RWPE2 (cell line): ENCODE data around the gene TTLL5.

Source experiments
- ATAC-seq: fragments of 200-7000 bp; cut with Tn5 transposase; 3 replicates; pipeline ENCODE4 v1.9.1; 2021; ENCODE audit warnings: low read depth
- DNase-seq: peaks from one replicate; pipeline ENCODE4 v3.0.0-alpha.2; 2020; ENCODE audit warnings: low spot score
- H3K27ac ChIP-seq: fragments of 450-650 bp; 2 replicates; pipeline ENCODE4 v1.5.1; 2017; ENCODE audit warnings: mild to moderate bottlenecking; ENCODE audit not compliant: poor library complexity, severe bottlenecking
- H3K27me3 ChIP-seq: fragments of 250-450 bp; sonication (Bioruptor Pico); 2 replicates; pipeline ENCODE4 v1.5.1; 2021; ENCODE audit warnings: mild to moderate bottlenecking, moderate library complexity; ENCODE audit not compliant: insufficient read depth, poor library complexity, severe bottlenecking
- H3K36me3 ChIP-seq: fragments of 250-450 bp; sonication (Bioruptor Pico); 2 replicates; pipeline ENCODE4 v1.5.1; 2020; ENCODE audit warnings: low read depth, mild to moderate bottlenecking, moderate library complexity
- H3K4me1 ChIP-seq: fragments of 250-450 bp; sonication (Bioruptor Pico); 2 replicates; pipeline ENCODE4 v1.5.1; 2021; ENCODE audit warnings: mild to moderate bottlenecking, moderate library complexity; ENCODE audit not compliant: insufficient read depth, poor library complexity, severe bottlenecking
- H3K4me3 ChIP-seq: fragments of 250-450 bp; sonication (Bioruptor Pico); 2 replicates; pipeline ENCODE4 v1.5.1; 2021; ENCODE audit warnings: mild to moderate bottlenecking, moderate library complexity; ENCODE audit not compliant: severe bottlenecking
- H3K9me3 ChIP-seq: fragments of 250-450 bp; sonication (Bioruptor Pico); 2 replicates; pipeline ENCODE4 v1.5.1; 2021; ENCODE audit warnings: mild to moderate bottlenecking, moderate library complexity; ENCODE audit not compliant: severe bottlenecking
- TF ChIP-seq, protein P1 (sequence below): fragments of 450-650 bp; IDR thresholded peaks from one replicate; pipeline ENCODE4 v1.5.1; 2017; ENCODE audit warnings: mild to moderate bottlenecking, moderate library complexity; ENCODE audit not compliant: poor library complexity, severe bottlenecking

Gene TTLL5

DNA sequence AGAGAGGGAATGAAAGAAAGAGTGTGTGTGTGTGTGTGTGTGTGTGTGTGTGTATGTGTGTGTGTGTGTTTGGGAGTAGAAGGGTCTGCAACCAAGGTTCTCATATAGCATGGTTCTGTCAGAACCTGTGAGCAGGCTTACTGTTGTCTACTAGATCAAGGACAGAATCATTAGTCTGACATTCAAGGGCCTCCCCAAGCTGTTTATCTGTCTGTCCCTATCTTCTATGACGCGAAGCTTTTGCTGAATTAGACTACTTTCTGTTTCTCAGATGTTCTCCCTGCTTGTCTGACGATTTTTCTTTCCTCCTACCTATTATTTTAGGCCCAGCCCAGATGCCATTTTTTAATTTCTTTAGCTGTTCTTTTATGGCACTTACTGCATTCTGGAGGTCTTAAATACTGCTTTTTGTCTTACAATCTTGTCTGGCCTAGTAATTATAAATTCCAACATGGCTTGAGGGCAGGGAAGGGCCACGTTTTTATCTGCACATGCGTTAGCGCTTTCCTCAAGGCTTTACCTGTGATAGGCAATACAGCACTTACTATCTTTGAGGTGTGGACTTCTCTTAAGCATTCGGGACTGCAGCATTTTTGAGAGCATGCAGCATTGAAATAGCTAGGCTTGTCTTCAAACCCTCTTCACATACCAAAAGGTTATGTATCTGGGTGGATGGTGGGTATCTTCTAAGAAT is 150.2 kb downstream of the TTLL5 start:
- H3K27me3 ChIP-seq, result no peaks in the 10 kb centered on the region
- no peaks in the 10 kb centered on the region for H3K4me1 ChIP-seq
- TF ChIP-seq, protein P1, sequence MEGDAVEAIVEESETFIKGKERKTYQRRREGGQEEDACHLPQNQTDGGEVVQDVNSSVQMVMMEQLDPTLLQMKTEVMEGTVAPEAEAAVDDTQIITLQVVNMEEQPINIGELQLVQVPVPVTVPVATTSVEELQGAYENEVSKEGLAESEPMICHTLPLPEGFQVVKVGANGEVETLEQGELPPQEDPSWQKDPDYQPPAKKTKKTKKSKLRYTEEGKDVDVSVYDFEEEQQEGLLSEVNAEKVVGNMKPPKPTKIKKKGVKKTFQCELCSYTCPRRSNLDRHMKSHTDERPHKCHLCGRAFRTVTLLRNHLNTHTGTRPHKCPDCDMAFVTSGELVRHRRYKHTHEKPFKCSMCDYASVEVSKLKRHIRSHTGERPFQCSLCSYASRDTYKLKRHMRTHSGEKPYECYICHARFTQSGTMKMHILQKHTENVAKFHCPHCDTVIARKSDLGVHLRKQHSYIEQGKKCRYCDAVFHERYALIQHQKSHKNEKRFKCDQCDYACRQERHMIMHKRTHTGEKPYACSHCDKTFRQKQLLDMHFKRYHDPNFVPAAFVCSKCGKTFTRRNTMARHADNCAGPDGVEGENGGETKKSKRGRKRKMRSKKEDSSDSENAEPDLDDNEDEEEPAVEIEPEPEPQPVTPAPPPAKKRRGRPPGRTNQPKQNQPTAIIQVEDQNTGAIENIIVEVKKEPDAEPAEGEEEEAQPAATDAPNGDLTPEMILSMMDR, result no peak
- H3K4me3 ChIP-seq, result no peak overlapping the region
- DNase-seq (no peak), ATAC-seq (no peak)
- H3K36me3 ChIP-seq, result peaks cover under 1% of the 10 kb centered on the region
- no peaks in the 10 kb centered on the region for H3K9me3 ChIP-seq
- H3K27ac ChIP-seq, result no peak overlapping the region

DNA sequence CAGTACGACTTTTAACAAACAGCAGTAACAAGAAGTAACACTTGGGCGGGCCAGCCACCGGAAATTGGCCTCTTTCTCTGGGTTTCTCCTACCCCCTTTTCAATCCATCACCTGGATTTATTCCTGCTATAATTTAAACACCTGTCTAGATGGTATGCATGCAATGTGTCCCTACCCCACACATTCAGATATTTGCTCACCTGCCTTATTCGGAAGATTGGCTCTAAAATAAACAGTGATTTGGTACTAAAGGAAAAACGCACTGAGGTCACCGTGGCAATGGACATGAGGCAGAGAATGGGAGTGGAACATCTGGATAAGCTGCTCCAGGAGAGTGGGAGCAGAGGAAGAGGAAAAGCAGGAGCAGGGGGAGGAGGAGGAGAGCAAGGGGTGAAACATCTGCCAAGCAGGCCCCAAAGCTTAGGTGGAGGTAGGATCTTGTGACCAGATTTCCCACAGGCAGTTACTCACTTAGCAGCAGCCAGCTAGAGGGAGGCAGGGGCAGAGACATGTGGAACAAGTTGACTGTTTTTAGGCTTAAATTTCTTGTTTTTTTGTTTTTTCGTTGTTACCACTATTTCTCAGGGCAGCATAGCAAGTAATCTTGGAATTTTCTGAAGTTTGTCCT is 150.9 kb downstream of the TTLL5 start:
- Histone ChIP-seq H3K4me3 (no peak overlapping the region), H3K4me1 (no peaks in the 10 kb centered on the region), H3K9me3 (no peaks in the 10 kb centered on the region), H3K27ac (no peak overlapping the region), H3K27me3 (no peaks in the 10 kb centered on the region), H3K36me3 (no peaks in the 10 kb centered on the region; the same call in 1 of the 2 replicates)
- ATAC-seq (no peak; the same call in 2 of the 3 replicates), DNase-seq (no peak)
- TF ChIP-seq, protein P1, result no peak

DNA sequence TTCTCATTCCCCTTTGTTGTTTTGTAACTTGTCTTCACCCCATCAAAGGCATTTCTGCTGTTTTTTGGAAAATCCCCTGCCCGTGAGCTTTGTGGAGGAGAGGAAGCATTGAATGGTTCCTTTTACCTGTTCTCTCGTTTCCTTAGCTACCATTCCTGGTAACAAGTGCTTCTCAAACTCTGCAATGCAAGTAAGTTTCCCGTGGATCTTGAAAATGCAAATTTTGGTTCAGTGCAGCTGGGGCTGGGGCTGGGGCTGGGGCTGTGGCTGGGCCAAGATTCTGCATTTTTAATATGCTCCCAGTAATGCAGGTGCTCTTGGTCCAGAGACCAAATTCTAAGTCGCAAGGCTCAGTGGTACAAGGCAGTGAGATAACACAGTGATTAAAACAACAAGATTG is 151.6 kb downstream of the TTLL5 start:
- H3K27ac ChIP-seq, result no peak overlapping the region
- no peaks in the 10 kb centered on the region for H3K4me1 ChIP-seq
- H3K4me3 ChIP-seq, result no peak overlapping the region
- no peak for DNase-seq
- TF ChIP-seq, protein P1, result no peak
- no peaks in the 10 kb centered on the region for H3K27me3 ChIP-seq
- H3K9me3 ChIP-seq, result no peaks in the 10 kb centered on the region
- no peaks in the 10 kb centered on the region; the same call in 1 of the 2 replicates for H3K36me3 ChIP-seq
- no peak for ATAC-seq

DNA sequence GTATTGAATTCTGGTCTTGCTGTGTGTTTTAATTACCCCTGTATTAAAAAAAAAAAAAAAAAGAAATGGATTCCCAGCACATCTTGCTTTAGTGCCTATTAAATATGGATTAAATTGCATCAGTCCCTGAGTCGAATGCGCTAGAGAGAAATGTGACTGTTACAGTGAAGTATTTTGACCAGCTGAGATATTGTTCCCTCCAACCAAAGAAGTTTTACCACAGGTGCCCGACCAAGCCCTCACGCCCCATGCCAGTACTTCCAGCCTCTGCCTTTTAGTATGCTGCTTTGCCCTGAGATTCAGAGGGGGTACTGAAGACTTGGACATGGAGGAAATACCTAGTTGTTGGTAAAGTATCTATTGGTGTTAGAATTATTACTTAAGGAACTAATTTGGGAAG is 159.7 kb downstream of the TTLL5 start:
- no peak overlapping the region for H3K4me3 ChIP-seq
- no peaks in the 10 kb centered on the region for H3K9me3 ChIP-seq
- no peak for ATAC-seq
- TF ChIP-seq, protein P1, result no peak
- peaks cover 21% of the 10 kb centered on the region for H3K4me1 ChIP-seq
- peak overlapping the region; percentile 75 for H3K27ac ChIP-seq
- no peak for DNase-seq
- H3K27me3 ChIP-seq, result no peaks in the 10 kb centered on the region
- peaks cover 26% of the 10 kb centered on the region for H3K36me3 ChIP-seq
